A673 (cell line): ENCODE results near the gene B3GNT3.

Experiments
- EZH2 ChIP-seq: fragments of 200-600 bp; sonication (generic); IDR thresholded peaks from 2 replicates; pipeline ENCODE4 v1.6.1; 2017; ENCODE audit warnings: borderline replicate concordance, low read depth, mild to moderate bottlenecking, mixed read lengths, antibody characterized with exemption, low read length; ENCODE audit not compliant: poor library complexity, severe bottlenecking
- TF ChIP-seq, protein P1 (sequence below): fragments of 300-800, 200-600 bp; sonication (generic); conservative IDR thresholded peaks from 2 replicates; pipeline ENCODE4 v1.5.1; 2017; ENCODE audit warnings: low read depth, mild to moderate bottlenecking, antibody characterized with exemption, low read length, moderate library complexity, mixed read lengths

DNA sequence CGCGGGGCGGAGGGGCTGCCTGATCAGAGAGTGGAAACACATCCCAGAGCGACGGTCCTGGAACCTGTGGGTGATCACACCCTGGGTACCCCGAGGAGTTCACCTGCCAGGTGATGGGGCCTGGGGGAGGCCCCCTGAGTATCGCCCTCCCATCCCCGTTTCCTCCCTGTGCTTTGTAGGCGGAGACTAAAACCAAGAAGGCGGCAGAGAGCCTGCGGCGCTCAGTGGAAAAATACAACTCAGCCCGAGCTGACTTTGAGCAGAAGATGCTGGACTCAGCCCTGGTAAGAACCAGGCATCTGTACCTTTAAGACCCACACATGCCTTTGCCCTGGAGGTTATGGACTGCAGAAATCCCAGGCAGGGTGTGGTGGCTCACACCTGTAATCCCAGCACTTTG lies 24.3 kb upstream of the B3GNT3 start:
- TF ChIP-seq EZH2 = no peak
- TF ChIP-seq, protein P1, sequence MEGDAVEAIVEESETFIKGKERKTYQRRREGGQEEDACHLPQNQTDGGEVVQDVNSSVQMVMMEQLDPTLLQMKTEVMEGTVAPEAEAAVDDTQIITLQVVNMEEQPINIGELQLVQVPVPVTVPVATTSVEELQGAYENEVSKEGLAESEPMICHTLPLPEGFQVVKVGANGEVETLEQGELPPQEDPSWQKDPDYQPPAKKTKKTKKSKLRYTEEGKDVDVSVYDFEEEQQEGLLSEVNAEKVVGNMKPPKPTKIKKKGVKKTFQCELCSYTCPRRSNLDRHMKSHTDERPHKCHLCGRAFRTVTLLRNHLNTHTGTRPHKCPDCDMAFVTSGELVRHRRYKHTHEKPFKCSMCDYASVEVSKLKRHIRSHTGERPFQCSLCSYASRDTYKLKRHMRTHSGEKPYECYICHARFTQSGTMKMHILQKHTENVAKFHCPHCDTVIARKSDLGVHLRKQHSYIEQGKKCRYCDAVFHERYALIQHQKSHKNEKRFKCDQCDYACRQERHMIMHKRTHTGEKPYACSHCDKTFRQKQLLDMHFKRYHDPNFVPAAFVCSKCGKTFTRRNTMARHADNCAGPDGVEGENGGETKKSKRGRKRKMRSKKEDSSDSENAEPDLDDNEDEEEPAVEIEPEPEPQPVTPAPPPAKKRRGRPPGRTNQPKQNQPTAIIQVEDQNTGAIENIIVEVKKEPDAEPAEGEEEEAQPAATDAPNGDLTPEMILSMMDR = no peak
